Left lung (tissue), 10 donors: ENCODE data around the gene MEF2B. TPM values are rescaled to one million over a fixed set of nuclear protein-coding genes. Genes with fewer than 3 reads are reported as not detected.
"Not testable (repeated sequence)": the region's sequence is repeated elsewhere in the genome, so short reads cannot be mapped to it uniquely, and the experiment has no call there.

Experiments used
- ATAC-seq: fragments of 200-7000 bp; cut with Tn5 transposase; one replicate; pipeline ENCODE4 v1.9.1; 2020; ENCODE audit warnings: moderate library complexity
- DNase-seq, 4 donors: peaks; one replicate each; pipeline ENCODE4 v3.0.0-alpha.2; 2013 to 2020
- H3K27ac ChIP-seq, 2 donors: fragments of 200-600 bp; sonication (generic) in 1 of 2; one replicate each; pipeline versions ENCODE4 v1.5.0 to v1.8.0; 2020 to 2021
- H3K27me3 ChIP-seq, 2 donors: fragments of 200-600 bp; sonication (generic) in 1 of 2; one replicate each; pipeline versions ENCODE4 v1.5.0 to v1.8.0; 2020 to 2021
- H3K36me3 ChIP-seq, 2 donors: fragments of 200-600 bp; sonication (generic) in 1 of 2; one replicate each; pipeline versions ENCODE4 v1.5.0 to v1.8.0; 2020 to 2021
- H3K4me1 ChIP-seq, 2 donors: fragments of 200-600 bp; one replicate each; pipeline ENCODE4 v1.8.0; 2021
- H3K4me3 ChIP-seq, 2 donors: fragments of 200-600 bp; sonication (generic) in 1 of 2; one replicate each; pipeline versions ENCODE4 v1.5.0 to v1.8.0; 2020 to 2021; ENCODE audit warnings: mild to moderate bottlenecking in 1 of 2
- H3K9me3 ChIP-seq, 2 donors: fragments of 200-600 bp; sonication (generic) in 1 of 2; one replicate each; pipeline versions ENCODE4 v1.5.0 to v1.8.0; 2020 to 2021
- intact Hi-C, 2 donors: fragments of 100-400 bp; cut with DNase I; formaldehyde crosslinking; loops; one replicate each; pipeline versions ENCODE4 v1.11.2 to v1.14.2; 2022
- polyA plus RNA-seq, 6 donors: library from polyadenylated mRNA; unstranded; fragments of 120-200 nt; gene quantifications; one replicate each; pipeline ENCODE4 v1.2.1, GENCODE V29; 2013; ENCODE audit not compliant: insufficient read length in 6 of 6
- total RNA-seq, 2 donors: library from RNA; stranded (reverse); fragmentation: NEBNext Ultra II Directional; extraction: Animal tissue kit (Norgen Biotek cat#: 25700); gene quantifications; one replicate each; pipeline ENCODE4 v1.2.1, GENCODE V29; 2021
- TF ChIP-seq, protein P1 (sequence below), 2 donors: fragments of 200-600 bp; sonication (generic) in 1 of 2; IDR thresholded peaks; one replicate each; pipeline versions ENCODE4 v1.5.0 to v1.8.0; 2021; ENCODE audit warnings: antibody characterized with exemption in 2 of 2
- donor health status: DM: no; HTN: yes; CAD: no.
- donor health status: DM: no; HTN: no; CAD: no.

The MEF2B gene
- total and polyA plus RNA-seq, 8 donors, result 1.1 to 3.7 (median 2.1) TPM

DNA sequence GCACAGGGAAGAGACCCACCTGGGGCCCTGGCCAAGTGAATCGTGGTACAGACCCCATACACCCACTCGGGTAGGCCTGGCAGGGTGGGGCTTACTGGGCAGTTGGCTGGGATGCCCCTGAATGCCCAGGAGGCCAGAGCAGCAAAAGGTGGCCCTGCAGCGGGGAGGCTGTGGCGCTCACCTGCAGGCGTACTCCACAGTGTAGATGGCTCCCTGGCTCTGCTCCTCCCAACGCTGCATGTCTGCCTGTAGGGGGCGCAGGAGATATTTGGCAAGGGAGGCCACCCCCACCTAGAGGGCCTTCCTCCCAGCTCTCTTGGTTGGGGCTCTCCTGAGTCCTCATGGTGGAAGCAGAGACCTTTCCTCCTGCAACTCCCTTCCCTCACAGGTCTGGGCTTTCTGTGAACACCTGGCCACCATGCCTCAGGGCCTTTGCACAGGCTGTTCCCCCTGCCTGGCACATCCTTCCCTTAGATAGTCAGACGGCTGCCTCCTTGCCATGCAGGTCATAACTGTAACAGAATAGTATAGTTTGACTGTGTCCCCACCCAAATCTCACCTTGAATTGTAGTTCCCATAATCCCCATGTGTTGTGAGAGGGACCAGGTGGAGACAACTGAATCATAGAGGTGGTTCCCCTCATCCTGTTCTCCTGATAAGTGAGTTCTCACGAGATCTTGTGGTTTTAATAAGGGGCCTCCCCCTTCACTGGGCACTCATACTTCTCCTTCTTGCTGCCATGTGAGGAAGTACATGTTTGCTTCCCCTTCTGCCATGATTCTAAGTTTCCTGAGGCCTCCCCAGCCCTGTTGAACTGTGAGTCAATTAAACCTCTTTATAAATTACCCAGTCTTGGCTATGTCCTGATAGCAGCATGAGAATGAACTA lies 16.0 kb upstream of the MEF2B start:
- ATAC-seq, result peak; percentile 78
- intact Hi-C loops, result no loop called here
- DNase-seq, result peak in 1 of 4 donors; percentile 60
- peaks cover 0 to 50% of the 10 kb centered on the region in 2 donors for H3K36me3 ChIP-seq
- peaks cover 2 to 67% of the 10 kb centered on the region in 2 donors for H3K4me1 ChIP-seq
- no peaks in the 10 kb centered on the region for H3K27me3 ChIP-seq
- TF ChIP-seq, protein P1, sequence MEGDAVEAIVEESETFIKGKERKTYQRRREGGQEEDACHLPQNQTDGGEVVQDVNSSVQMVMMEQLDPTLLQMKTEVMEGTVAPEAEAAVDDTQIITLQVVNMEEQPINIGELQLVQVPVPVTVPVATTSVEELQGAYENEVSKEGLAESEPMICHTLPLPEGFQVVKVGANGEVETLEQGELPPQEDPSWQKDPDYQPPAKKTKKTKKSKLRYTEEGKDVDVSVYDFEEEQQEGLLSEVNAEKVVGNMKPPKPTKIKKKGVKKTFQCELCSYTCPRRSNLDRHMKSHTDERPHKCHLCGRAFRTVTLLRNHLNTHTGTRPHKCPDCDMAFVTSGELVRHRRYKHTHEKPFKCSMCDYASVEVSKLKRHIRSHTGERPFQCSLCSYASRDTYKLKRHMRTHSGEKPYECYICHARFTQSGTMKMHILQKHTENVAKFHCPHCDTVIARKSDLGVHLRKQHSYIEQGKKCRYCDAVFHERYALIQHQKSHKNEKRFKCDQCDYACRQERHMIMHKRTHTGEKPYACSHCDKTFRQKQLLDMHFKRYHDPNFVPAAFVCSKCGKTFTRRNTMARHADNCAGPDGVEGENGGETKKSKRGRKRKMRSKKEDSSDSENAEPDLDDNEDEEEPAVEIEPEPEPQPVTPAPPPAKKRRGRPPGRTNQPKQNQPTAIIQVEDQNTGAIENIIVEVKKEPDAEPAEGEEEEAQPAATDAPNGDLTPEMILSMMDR (IDR thresholded peaks at IDR 0.05), result peak; percentile 38 to 57
- no peak overlapping the region for H3K4me3 ChIP-seq
- H3K9me3 ChIP-seq, result no peaks in the 10 kb centered on the region
- peak overlapping the region in 1 of 2 donors; percentile 95 for H3K27ac ChIP-seq

- H3K9me3 ChIP-seq, result peaks cover 0 to 4% of the 10 kb centered on the region in 2 donors
- no peaks in the 10 kb centered on the region for H3K27me3 ChIP-seq
- TF ChIP-seq, protein P1 (IDR thresholded peaks at IDR 0.05), result no peak
- ATAC-seq, result no peak
- H3K4me1 ChIP-seq, result peaks cover 0 to 22% of the 10 kb centered on the region in 2 donors
- DNase-seq, result no peak
- peak overlapping the region in 1 of 2 donors; percentile 68 for H3K27ac ChIP-seq
- peaks cover 0 to 88% of the 10 kb centered on the region in 2 donors for H3K36me3 ChIP-seq
- intact Hi-C loops, result no loop called here
- H3K4me3 ChIP-seq, result no peak overlapping the region
Observed at GRCh38 chr19:19181488-19181998, 11.5 kb upstream of the MEF2B start.

GRCh38 chr19:19179548-19180441 lies 9.7 kb upstream of the MEF2B start:
- peaks cover 0 to 10% of the 10 kb centered on the region in 2 donors for H3K4me1 ChIP-seq
- intact Hi-C loops, result no loop called here
- peaks cover 0 to 86% of the 10 kb centered on the region in 2 donors for H3K36me3 ChIP-seq
- ATAC-seq (no peak), DNase-seq (no peak)
- TF ChIP-seq, protein P1 (IDR thresholded peaks at IDR 0.05), result no peak
- no peak overlapping the region for H3K4me3 ChIP-seq
- no peaks in the 10 kb centered on the region for H3K27me3 ChIP-seq
- H3K9me3 ChIP-seq, result peaks cover 0 to 4% of the 10 kb centered on the region in 2 donors
- no peak overlapping the region for H3K27ac ChIP-seq

- no peak for DNase-seq
- H3K27me3 ChIP-seq, result no peaks in the 10 kb centered on the region
- H3K4me3 ChIP-seq, result no peak overlapping the region
- intact Hi-C loops, result no loop called here
- TF ChIP-seq, protein P1 (IDR thresholded peaks at IDR 0.05), result no peak
- H3K9me3 ChIP-seq, result peaks cover 0 to 4% of the 10 kb centered on the region in 2 donors
- ATAC-seq, result no peak
- peaks cover 0 to 11% of the 10 kb centered on the region in 2 donors for H3K4me1 ChIP-seq
- H3K36me3 ChIP-seq, result peaks cover 0 to 65% of the 10 kb centered on the region in 2 donors
- no peak overlapping the region for H3K27ac ChIP-seq
Observed at GRCh38 chr19:19176950-19177349, 6.9 kb upstream of the MEF2B start.

- ATAC-seq, DNase-seq, H3K27me3 ChIP-seq, H3K4me3 ChIP-seq, H3K27ac ChIP-seq, intact Hi-C loops, H3K9me3 ChIP-seq: not testable (repeated sequence)
- Histone ChIP-seq H3K4me1 (peaks cover 3 to 31% of the 10 kb centered on the region in 2 donors), H3K36me3 (peaks cover 0 to 30% of the 10 kb centered on the region in 2 donors)
Observed at GRCh38 chr19:19173243-19173642, 3.2 kb upstream of the MEF2B start.
